Upper lobe of left lung (tissue), 4 donors: ENCODE measurements around the gene ZZZ3.

ENCODE experiments used
- EP300 ChIP-seq, 4 donors: sonication (generic); formaldehyde crosslinking; IDR thresholded peaks; one replicate each; pipeline ENCODE4 v1.5.1; 2017; ENCODE audit warnings: antibody characterized with exemption in 4 of 4, control low read depth in 2 of 4
- POLR2A ChIP-seq, 4 donors: fragments of 450-650 bp; IDR thresholded peaks; one replicate each; pipeline ENCODE4 v1.5.1; 2016 to 2017; ENCODE audit warnings: antibody characterized with exemption in 4 of 4, mild to moderate bottlenecking in 2 of 4
- POLR2AphosphoS5 ChIP-seq, 2 donors: sonication (generic); formaldehyde crosslinking; IDR thresholded peaks; one replicate each; pipeline ENCODE4 v1.5.1; 2017; ENCODE audit warnings: antibody characterized with exemption in 2 of 2
- TF ChIP-seq, protein P1 (sequence below), 6 experiments: fragments of 450-650 bp in 4 of 6; fragments of 200-600 bp in 2 of 6; sonication (generic) in 2 of 6; IDR thresholded peaks; one replicate each; pipeline ENCODE4 v1.5.1; 2016 to 2019; ENCODE audit warnings: antibody characterized with exemption in 6 of 6

DNA sequence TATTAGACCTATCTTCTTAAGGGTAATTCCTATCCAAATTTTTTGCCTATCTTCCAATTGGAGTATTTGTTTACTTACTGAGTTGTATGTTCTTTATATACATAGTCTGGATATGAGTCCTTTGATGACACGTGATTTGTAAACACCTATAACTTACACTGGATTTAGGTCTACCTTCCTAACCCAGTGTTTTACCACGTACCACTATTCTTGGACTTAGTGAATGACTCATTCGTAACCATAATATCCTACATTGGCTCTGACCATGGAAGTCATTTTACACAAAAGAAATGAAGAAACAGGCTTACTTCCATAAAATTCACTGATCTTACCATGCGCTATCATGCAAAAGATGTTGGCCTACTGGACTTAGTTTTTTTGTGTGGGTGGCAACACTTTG is 23.9 kb upstream of the ZZZ3 start:
- TF ChIP-seq, protein P1, sequence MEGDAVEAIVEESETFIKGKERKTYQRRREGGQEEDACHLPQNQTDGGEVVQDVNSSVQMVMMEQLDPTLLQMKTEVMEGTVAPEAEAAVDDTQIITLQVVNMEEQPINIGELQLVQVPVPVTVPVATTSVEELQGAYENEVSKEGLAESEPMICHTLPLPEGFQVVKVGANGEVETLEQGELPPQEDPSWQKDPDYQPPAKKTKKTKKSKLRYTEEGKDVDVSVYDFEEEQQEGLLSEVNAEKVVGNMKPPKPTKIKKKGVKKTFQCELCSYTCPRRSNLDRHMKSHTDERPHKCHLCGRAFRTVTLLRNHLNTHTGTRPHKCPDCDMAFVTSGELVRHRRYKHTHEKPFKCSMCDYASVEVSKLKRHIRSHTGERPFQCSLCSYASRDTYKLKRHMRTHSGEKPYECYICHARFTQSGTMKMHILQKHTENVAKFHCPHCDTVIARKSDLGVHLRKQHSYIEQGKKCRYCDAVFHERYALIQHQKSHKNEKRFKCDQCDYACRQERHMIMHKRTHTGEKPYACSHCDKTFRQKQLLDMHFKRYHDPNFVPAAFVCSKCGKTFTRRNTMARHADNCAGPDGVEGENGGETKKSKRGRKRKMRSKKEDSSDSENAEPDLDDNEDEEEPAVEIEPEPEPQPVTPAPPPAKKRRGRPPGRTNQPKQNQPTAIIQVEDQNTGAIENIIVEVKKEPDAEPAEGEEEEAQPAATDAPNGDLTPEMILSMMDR (IDR thresholded peaks at IDR 0.05), result no peak
- TF ChIP-seq POLR2A (IDR thresholded peaks at IDR 0.05), result no peak
- no peak for TF ChIP-seq EP300 (IDR thresholded peaks at IDR 0.05)
- TF ChIP-seq POLR2AphosphoS5 (IDR thresholded peaks at IDR 0.05), result no peak
